H1 (cell line): Measurements from ENCODE around the gene HIVEP3. TPM values are rescaled to one million over a fixed set of nuclear protein-coding genes. Genes with fewer than 3 reads are reported as not detected.

Source experiments
- CTCF ChIA-PET: fragments of 300-600 bp; sonication (Branson Sonifier 250); formaldehyde crosslinking; loops from one replicate; lab custom pipeline; 2021; ENCODE audit not compliant: partially characterized antibody; lab: Charles Lee
- POLR2A ChIA-PET: fragments of 300-600 bp; sonication (Branson Sonifier 250); formaldehyde crosslinking; loops from one replicate; lab custom pipeline; 2021; ENCODE audit warnings: inconsistent platforms; ENCODE audit not compliant: partially characterized antibody; lab: Charles Lee
- DNase-seq, 2 experiments: peaks; one replicate each; pipeline versions ENCODE4 v3.0.0 to v3.0.0-alpha.2; 2010 to 2022; ENCODE audit warnings: low spot score in 2 of 2, low read depth in 1 of 2, mixed read lengths in 1 of 2
- FAIRE-seq: peaks from 2 replicates; lab custom pipeline; 2011; peaks lifted over from hg19 to GRCh38; lab: Jason Lieb, UNC
- H2AFZ ChIP-seq: 2 replicates; pipeline ENCODE4 v1.8.1; 2012; ENCODE audit warnings: low read length, inconsistent platforms
- H2AK5ac ChIP-seq: 2 replicates; pipeline ENCODE4 v1.6.1; 2013; ENCODE audit warnings: low read depth, low read length
- H2BK120ac ChIP-seq: replicated peaks from 2 replicates; pipeline ENCODE3; 2013; ENCODE audit warnings: low read depth, low read length, inconsistent platforms
- H2BK12ac ChIP-seq: 2 replicates; pipeline ENCODE4 v1.6.1; 2013; ENCODE audit warnings: low read depth, low read length
- H2BK15ac ChIP-seq: 2 replicates; pipeline ENCODE4 v1.6.1; 2013; ENCODE audit warnings: low read length
- H2BK20ac ChIP-seq: 2 replicates; pipeline ENCODE4 v1.6.1; 2013; ENCODE audit warnings: low read length
- H2BK5ac ChIP-seq: 2 replicates; pipeline ENCODE4 v1.6.1; 2013; ENCODE audit warnings: low read depth, low read length
- H3K14ac ChIP-seq: 2 replicates; pipeline ENCODE4 v1.6.1; 2013; ENCODE audit warnings: inconsistent platforms; ENCODE audit not compliant: insufficient read length
- H3K18ac ChIP-seq: 2 replicates; pipeline ENCODE4 v1.6.1; 2013; ENCODE audit warnings: low read length; ENCODE audit errors: extremely low read depth
- H3K23ac ChIP-seq: 2 replicates; pipeline ENCODE4 v1.6.1; 2013; ENCODE audit warnings: inconsistent platforms; ENCODE audit not compliant: insufficient read length
- H3K23me2 ChIP-seq: 2 replicates; pipeline ENCODE4 v1.6.1; 2013; ENCODE audit warnings: low read depth, low read length
- H3K27ac ChIP-seq: 2 replicates; pipeline ENCODE4 v1.6.1; 2011; ENCODE audit warnings: low read depth, low read length, inconsistent platforms
- H3K27me3 ChIP-seq, 4 experiments: replicated peaks in 1 of 4; 1 replicate in 1 of 4; 2 replicates in 3 of 4; pipeline versions ENCODE4 v1.6.1 to v1.8.1; 2011 to 2013; ENCODE audit warnings: low read length in 3 of 4, mild to moderate bottlenecking in 3 of 4, inconsistent platforms in 2 of 4, mixed read lengths in 2 of 4, moderate library complexity in 1 of 4; ENCODE audit not compliant: control insufficient read depth in 3 of 4, insufficient read depth in 3 of 4; ENCODE audit errors: extremely low read depth in 1 of 4
- H3K36me3 ChIP-seq, 4 experiments: 2 replicates each; pipeline versions ENCODE4 v1.6.1 to v1.8.1; 2011 to 2013; ENCODE audit warnings: mild to moderate bottlenecking in 4 of 4, low read length in 3 of 4, moderate library complexity in 2 of 4, control low read depth in 1 of 4, inconsistent platforms in 1 of 4; ENCODE audit not compliant: insufficient read depth in 4 of 4, control insufficient read depth in 2 of 4
- H3K4ac ChIP-seq: replicated peaks from 2 replicates; pipeline ENCODE3; 2013; ENCODE audit warnings: low read length, low read depth, mixed read lengths, inconsistent platforms; ENCODE audit not compliant: insufficient read length
- H3K4me1 ChIP-seq, 4 experiments: replicated peaks in 1 of 4; 1 replicate in 1 of 4; 2 replicates in 3 of 4; pipeline versions ENCODE4 v1.6.1 to v1.8.1; 2011 to 2013; ENCODE audit warnings: low read length in 3 of 4, inconsistent platforms in 2 of 4, mixed read lengths in 1 of 4; ENCODE audit not compliant: insufficient read depth in 4 of 4, control insufficient read depth in 3 of 4
- H3K4me2 ChIP-seq, 2 experiments: 2 replicates each; pipeline versions ENCODE4 v1.6.1 to v1.8.1; 2011 to 2013; ENCODE audit warnings: low read depth in 2 of 2, low read length in 2 of 2, control low read depth in 1 of 2, inconsistent platforms in 1 of 2, mild to moderate bottlenecking in 1 of 2; ENCODE audit not compliant: insufficient read depth in 1 of 2
- H3K4me3 ChIP-seq, 4 experiments: fragments of 200-600, 300-600 bp in 1 of 4; sonication (generic), shearing (Covaris generic), sonication (Bioruptor Twin) in 1 of 4; 2 replicates each; pipeline versions ENCODE4 v1.5.1 to v1.8.1; 2011 to 2016; ENCODE audit warnings: low read length in 4 of 4, low read depth in 3 of 4, control low read depth in 2 of 4, inconsistent platforms in 2 of 4, mild to moderate bottlenecking in 2 of 4, mixed read lengths in 1 of 4, moderate library complexity in 1 of 4; ENCODE audit not compliant: insufficient read depth in 2 of 4; ENCODE audit errors: extremely low read depth in 1 of 4
- H3K56ac ChIP-seq: replicated peaks from 2 replicates; pipeline ENCODE3; 2013; ENCODE audit warnings: low read depth, mild to moderate bottlenecking, mixed read lengths, low read length, inconsistent platforms; ENCODE audit not compliant: insufficient read length
- H3K79me1 ChIP-seq: 2 replicates; pipeline ENCODE4 v1.6.1; 2013; ENCODE audit warnings: low read depth, low read length, control low read depth
- H3K79me2 ChIP-seq, 2 experiments: 2 replicates each; pipeline versions ENCODE4 v1.6.1 to v1.8.1; 2012 to 2013; ENCODE audit warnings: low read length in 2 of 2, mild to moderate bottlenecking in 2 of 2, inconsistent platforms in 1 of 2; ENCODE audit not compliant: insufficient read depth in 2 of 2, control insufficient read depth in 1 of 2
- H3K9ac ChIP-seq, 4 experiments: replicated peaks in 1 of 4; 1 replicate in 1 of 4; 2 replicates in 3 of 4; pipeline versions ENCODE4 v1.6.1 to v1.8.1; 2011 to 2013; ENCODE audit warnings: low read depth in 3 of 4, low read length in 3 of 4, control low read depth in 2 of 4, mild to moderate bottlenecking in 2 of 4, moderate library complexity in 2 of 4, inconsistent platforms in 1 of 4; ENCODE audit errors: extremely low read depth in 1 of 4
- H3K9me3 ChIP-seq, 2 experiments: 2 replicates each; pipeline versions ENCODE4 v1.6.1 to v1.8.1; 2012 to 2013; ENCODE audit warnings: mild to moderate bottlenecking in 2 of 2, moderate library complexity in 2 of 2, control low read depth in 1 of 2, inconsistent platforms in 1 of 2, low read depth in 1 of 2, low read length in 1 of 2, mixed read lengths in 1 of 2; ENCODE audit not compliant: insufficient read depth in 2 of 2
- H4K20me1 ChIP-seq, 2 experiments: replicated peaks in 1 of 2; 2 replicates each; pipeline versions ENCODE3 to v1.8.1; 2011 to 2013; ENCODE audit warnings: inconsistent platforms in 2 of 2, low read length in 2 of 2, mild to moderate bottlenecking in 1 of 2; ENCODE audit not compliant: insufficient read depth in 2 of 2, control insufficient read depth in 1 of 2
- H4K5ac ChIP-seq: 2 replicates; pipeline ENCODE4 v1.6.1; 2013; ENCODE audit warnings: low read length, low read depth, mixed read lengths, inconsistent platforms; ENCODE audit not compliant: insufficient read length
- H4K8ac ChIP-seq: 2 replicates; pipeline ENCODE4 v1.8.0; 2013; ENCODE audit warnings: mild to moderate bottlenecking, moderate library complexity, low read length, inconsistent platforms; ENCODE audit not compliant: insufficient read depth; ENCODE audit errors: extremely low read depth
- H4K91ac ChIP-seq: replicated peaks from 2 replicates; pipeline ENCODE3; 2013; ENCODE audit warnings: low read length, mixed read lengths, inconsistent platforms; ENCODE audit not compliant: insufficient read length
- CTBP2 ChIP-seq: IDR thresholded peaks from 2 replicates; pipeline ENCODE4 v1.7.0; 2011; ENCODE audit warnings: borderline replicate concordance, mild to moderate bottlenecking, moderate library complexity, mixed read lengths, low read length; ENCODE audit not compliant: insufficient read depth, insufficient read length
- GABPA ChIP-seq: IDR thresholded peaks from 2 replicates; pipeline ENCODE4 v1.6.1; 2011; ENCODE audit warnings: mild to moderate bottlenecking, low read length, moderate library complexity, borderline replicate concordance; ENCODE audit not compliant: insufficient read depth
- HDAC6 ChIP-seq: IDR thresholded peaks from one replicate; pipeline ENCODE4 v1.7.1; 2012; ENCODE audit warnings: low read depth, mild to moderate bottlenecking, inconsistent platforms, low read length, moderate library complexity
- KDM1A ChIP-seq: fragments of 200-600, 300-600 bp; sonication (generic); IDR thresholded peaks from 2 replicates; pipeline ENCODE4 v1.7.1; 2016; ENCODE audit warnings: mild to moderate bottlenecking, low read length, borderline replicate concordance
- MAFK ChIP-seq: IDR thresholded peaks from 2 replicates; pipeline ENCODE4 v1.6.1; 2012; ENCODE audit warnings: low read depth, mild to moderate bottlenecking, improper control_type of control experiment, low read length
- RFX5 ChIP-seq: IDR thresholded peaks from 2 replicates; pipeline ENCODE4 v1.6.1; 2011; ENCODE audit warnings: low read depth, low read length, improper control_type of control experiment, borderline replicate concordance
- SIN3A ChIP-seq, 2 experiments: IDR thresholded peaks in 1 of 2; conservative IDR thresholded peaks in 1 of 2; 2 replicates each; pipeline ENCODE4 v1.6.1; 2011 to 2012; ENCODE audit warnings: low read length in 2 of 2, improper control_type of control experiment in 1 of 2, low read depth in 1 of 2, mild to moderate bottlenecking in 1 of 2
- WGBS, 2 experiments: shearing (Covaris generic) in 1 of 2; methylation state at CpG; one replicate each; pipeline versions ENCODE4 v1.1.6 to v1.1.7; 2013 to 2015; ENCODE audit warnings: low lambda C conversion rate in 2 of 2, mixed read lengths in 2 of 2, inconsistent platforms in 1 of 2, low coverage in 1 of 2, missing lambda C conversion rate in 1 of 2; ENCODE audit not compliant: insufficient replicate concordance in 2 of 2, insufficient coverage in 1 of 2, insufficient read length in 1 of 2; ENCODE audit errors: extremely low coverage in 1 of 2, missing lambda C conversion rate in 1 of 2; 5-methylcytosine and 5-hydroxymethylcytosine counted together
- polyA plus RNA-seq, 7 experiments: library from polyadenylated mRNA; depleted of rRNA in 3 of 7; stranded (reverse) in 5 of 7; unstranded in 2 of 7; fragments of >200 nt in 5 of 7; fragments of 200-250 nt in 2 of 7; gene quantifications; 1 replicate in 5 of 7; 2 replicates in 1 of 7; 4 replicates in 1 of 7; pipeline versions ENCODE4 v1.2.1 to v1.2.3, GENCODE V29; 2011 to 2013; ENCODE audit warnings: missing spikeins in 2 of 7, mixed read lengths in 2 of 7
- total RNA-seq: library from RNA; stranded (reverse); fragmentation: NEBNext Ultra II Directional; extraction: Animal tissue kit (Norgen Biotek cat#: 25700); gene quantifications from 2 replicates; pipeline ENCODE4 v1.2.1, GENCODE V29; 2021
- TF ChIP-seq, protein P1 (sequence below): IDR thresholded peaks from 2 replicates; pipeline ENCODE4 v1.6.1; 2012; ENCODE audit warnings: inconsistent platforms

The HIVEP3 gene
- total and polyA plus RNA-seq, 2 of the 8 experiments (the other 6 are each of a cell fraction or from before 2014, with no cell fraction given): 0.24 to 0.69 TPM

DNA sequence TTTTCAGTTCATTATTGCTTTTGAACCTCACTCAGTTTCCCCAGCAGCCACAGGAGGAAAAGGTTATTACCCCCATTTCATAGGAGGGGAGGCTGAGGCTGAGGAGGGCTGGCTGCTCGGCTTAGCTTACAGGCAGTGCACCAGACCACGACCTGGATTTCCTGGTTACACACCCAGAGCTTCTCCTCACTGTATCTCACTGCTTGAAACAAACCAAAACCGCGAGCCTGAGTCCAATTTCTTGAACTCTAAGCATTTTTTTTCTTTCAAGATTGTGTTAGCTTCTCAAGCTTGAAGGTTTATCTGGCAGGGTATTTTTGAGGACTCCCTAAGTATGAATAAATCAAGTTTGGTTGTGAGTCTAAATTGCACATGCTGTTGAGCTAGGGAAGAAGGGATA lies 245.3 kb downstream of the HIVEP3 start:
- Histone ChIP-seq H2BK120ac (no peak overlapping the region), H3K4me3 (no peak overlapping the region), H3K79me1 (no peaks in the 10 kb centered on the region), H3K4me2 (no peak overlapping the region), H3K4ac (no peak overlapping the region), H4K91ac (no peak overlapping the region), H3K4me1 (no peaks in the 10 kb centered on the region; a peak in 2 of 7 replicates), H3K23ac (no peak overlapping the region), H3K27ac (no peak overlapping the region), H3K79me2 (no peaks in the 10 kb centered on the region), H2BK15ac (no peak overlapping the region), H4K8ac (no peak overlapping the region), H2AK5ac (no peak overlapping the region), H4K20me1 (no peaks in the 10 kb centered on the region), H4K5ac (no peak overlapping the region), H3K9me3 (no peaks in the 10 kb centered on the region), H2BK5ac (no peak overlapping the region), H3K27me3 (no peaks in the 10 kb centered on the region), H3K36me3 (no peaks in the 10 kb centered on the region), H3K18ac (no peak overlapping the region), H2BK12ac (no peak overlapping the region), H3K14ac (no peak overlapping the region), H2BK20ac (no peak overlapping the region), H3K23me2 (no peaks in the 10 kb centered on the region), H3K56ac (no peak overlapping the region), H2AFZ (no peak overlapping the region), H3K9ac (no peak overlapping the region)
- no peak for FAIRE-seq
- WGBS, 2 experiments: 90% methylated on average over 4 of the region's 4 CpGs; no CpG with 5 or more reads in 1 of the 2 experiments
- POLR2A ChIA-PET: interaction anchor here (1.6 kb wide), 1 partner anchor 10 kb away, joined by 3 read pairs; no protein-coding TSS in a partner anchor
- DNase-seq: no peak
- CTCF ChIA-PET: interaction anchor here (1.0 to 3.9 kb wide), 5 partner anchors 11 to 99 kb away, joined by 3 to 15 read pairs (median 4); no protein-coding TSS in a partner anchor
- TF ChIP-seq KDM1A: no peak
- TF ChIP-seq, protein P1, sequence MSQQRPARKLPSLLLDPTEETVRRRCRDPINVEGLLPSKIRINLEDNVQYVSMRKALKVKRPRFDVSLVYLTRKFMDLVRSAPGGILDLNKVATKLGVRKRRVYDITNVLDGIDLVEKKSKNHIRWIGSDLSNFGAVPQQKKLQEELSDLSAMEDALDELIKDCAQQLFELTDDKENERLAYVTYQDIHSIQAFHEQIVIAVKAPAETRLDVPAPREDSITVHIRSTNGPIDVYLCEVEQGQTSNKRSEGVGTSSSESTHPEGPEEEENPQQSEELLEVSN: no peak
- no peak for TF ChIP-seq SIN3A (conservative IDR thresholded peaks at IDR 0.05 in 1 of 2, IDR thresholded peaks at IDR 0.05 in 1 of 2; ENCODE audit: low read depth in 1 of 2, low read length in 2 of 2)
- TF ChIP-seq HDAC6: no peak
- no peak for TF ChIP-seq MAFK
- no peak for TF ChIP-seq GABPA
- TF ChIP-seq RFX5: no peak
- no peak for TF ChIP-seq CTBP2
